Raji (cell line): ENCODE data around the gene HIVEP3.

Source experiments
- POLR2A ChIP-seq: IDR thresholded peaks from 2 replicates; pipeline ENCODE4 v1.6.1; 2011; ENCODE audit warnings: low read depth, low read length, control low read depth; ENCODE audit not compliant: insufficient read depth

The HIVEP3 gene

DNA sequence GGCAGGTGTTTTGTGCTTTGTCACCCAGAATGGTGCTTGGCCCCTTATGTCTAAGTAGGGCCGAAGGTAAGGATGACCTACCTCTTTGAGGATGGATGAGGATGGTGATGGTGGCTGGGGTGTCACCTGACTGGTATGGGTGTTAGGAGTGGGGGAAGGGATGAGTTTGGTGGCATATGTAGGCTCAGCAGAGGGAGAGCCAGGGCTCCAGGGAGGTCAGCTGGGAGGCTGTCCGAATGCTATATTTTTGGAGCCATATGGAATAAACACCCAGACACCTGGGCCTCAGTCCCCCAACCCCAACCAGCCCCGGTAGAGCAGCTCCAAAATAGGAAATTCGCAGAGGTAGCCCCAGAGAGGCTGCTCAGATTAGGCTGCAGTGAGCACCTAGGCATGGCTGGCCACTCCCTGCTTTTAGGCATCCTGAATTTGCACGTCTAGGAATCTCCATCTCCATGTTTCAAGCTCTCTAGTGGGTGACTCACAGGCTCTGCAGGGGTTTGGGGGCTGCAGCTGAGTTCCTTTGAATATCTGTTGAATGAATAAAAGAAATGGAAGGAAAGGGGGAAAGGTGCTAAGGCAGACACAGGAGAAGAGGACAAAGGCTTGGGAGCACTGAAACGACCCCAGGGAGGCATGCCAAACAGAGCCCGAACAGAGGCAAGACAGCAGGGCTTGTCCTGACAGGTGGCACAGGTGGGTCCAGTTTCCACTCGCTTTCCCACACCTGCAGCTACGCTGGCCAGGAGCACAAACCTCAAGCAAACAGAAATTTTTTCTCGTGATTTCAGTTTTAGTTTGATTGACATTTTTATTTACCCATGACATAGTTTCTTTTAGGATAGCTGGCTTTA is 299.0 kb downstream of the HIVEP3 start:
- no peak for TF ChIP-seq POLR2A

DNA sequence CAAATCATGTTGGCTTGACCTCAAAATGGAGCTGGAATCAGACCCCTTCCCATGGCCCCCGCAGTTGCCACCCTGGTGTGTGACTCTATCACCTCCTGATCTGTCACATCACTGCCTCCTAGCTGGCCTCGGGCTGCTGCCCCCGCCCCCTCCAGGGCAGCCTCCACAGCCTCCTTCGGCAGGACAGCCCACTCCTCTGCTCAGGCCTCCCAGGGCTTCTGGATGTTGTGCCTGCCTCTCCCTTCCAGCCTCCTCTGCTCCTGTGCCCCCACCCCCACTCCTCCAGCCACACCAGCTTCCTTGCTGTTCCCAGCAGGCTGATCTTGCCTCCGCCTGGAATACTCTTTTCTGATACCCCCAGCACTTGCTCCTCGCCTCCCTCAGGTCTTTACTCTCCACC is 299.9 kb downstream of the HIVEP3 start:
- no peak for TF ChIP-seq POLR2A

DNA sequence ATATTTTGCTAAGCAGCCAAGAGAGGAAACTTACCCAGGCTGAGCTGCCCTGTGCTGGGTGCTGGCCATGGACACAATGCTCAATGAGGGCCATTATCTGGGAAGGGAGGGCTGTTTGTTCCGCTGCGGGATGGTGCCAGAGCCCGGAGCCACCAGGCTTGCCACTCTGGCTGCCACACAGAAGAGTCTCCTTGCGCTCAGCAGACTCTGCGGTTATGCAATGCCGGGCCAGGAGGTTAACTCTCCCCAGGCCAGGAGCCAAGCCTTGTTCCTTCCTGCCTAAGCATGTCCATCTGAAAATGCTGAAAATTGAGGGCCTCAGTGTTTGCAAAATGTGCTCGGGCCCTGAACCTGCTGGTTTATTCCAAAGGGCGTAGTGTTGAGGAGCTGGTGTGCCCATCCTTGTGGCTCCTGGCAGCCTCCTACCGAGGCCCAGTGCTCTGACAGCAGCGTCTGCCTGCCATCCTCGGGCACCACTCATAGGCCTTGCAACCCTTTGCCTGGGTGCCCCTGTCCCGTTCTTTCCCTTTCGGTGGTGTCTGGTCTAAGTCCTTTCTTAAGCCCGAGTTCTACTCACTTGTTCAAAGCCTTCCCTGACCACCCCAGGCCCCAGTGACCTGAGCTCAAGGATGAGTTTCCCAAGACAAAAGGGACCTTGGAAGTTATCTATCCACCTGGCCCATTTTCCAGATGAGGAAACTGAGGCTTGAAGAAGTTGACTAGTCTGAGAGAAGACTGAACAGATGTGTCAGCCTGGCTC is 300.5 kb downstream of the HIVEP3 start:
- no peak for TF ChIP-seq POLR2A

DNA sequence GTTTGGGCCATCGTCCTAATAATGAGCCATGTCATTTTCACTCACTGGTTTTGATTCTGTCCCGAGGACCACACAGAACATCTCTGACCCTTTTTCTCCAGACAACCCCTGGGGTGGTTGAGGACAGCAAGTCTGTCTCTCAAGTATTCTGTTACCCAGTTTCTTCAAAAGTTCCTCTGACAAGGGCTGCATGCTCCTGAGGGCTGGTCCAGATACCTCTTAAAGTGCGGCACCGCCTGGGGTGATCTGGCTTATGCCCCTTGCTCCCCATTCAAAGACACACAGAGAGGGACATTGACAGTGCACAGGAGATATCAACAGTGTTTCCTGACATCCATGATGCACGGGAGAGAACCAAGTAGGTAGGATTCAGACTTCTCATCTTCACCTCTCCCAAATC is 301.4 kb downstream of the HIVEP3 start:
- TF ChIP-seq POLR2A: no peak

DNA sequence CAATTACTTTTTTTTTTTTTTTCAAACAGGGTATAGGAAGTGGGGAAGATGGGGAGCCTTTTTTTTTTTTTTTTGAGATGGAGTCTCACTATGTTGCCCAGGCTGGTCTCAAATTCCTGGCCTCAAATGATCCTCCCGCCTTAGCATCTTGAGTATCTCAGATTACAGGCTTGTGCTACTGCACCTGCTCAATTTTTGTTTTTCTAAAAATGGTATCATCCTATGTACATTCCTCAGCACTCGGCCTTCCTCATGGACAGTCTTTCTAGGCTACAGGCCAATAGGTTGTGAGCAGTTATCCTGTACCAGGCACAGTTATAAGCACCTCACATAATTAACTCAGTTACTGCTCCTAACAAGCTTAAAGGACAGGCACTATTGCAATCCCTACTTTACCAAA is 302.2 kb downstream of the HIVEP3 start:
- no peak for TF ChIP-seq POLR2A

DNA sequence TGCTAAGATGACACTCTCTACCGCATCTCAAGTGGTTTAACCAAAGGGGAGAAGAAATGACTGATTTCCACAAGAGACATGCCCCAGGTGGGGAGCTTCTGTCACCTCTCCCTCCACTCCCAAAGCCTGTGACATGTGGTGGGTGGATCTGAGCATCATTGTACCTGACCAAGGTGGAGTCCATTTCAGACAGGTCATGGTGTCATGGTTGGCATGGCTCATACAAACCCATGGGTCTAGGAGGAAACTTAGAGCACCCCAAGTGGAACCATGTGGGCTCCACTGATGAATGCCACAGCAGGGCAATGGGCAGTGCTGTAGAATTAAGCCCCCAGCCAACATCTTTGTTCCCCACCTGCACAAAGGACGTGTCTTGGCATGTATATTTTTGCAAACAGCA is 302.7 kb downstream of the HIVEP3 start:
- no peak for TF ChIP-seq POLR2A

DNA sequence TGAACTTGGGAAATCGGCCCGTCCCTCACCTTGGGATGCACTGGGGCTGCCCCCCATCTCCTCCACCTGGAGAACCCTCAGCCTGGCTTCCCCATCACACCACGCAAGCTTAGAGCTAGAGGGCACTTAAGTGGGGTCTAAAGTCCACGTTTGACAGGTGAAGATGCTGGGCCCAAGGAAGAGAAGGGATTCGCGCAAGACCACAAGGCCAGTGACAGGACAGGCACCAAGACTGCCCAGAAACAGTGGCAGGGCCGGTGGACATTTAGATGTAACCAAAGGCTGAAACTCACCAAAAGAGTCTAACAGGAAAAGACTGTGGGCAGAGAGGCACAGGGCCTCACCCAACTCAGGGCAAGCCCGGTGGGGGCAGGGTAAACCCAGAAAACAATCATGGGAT is 303.4 kb downstream of the HIVEP3 start:
- TF ChIP-seq POLR2A: no peak

DNA sequence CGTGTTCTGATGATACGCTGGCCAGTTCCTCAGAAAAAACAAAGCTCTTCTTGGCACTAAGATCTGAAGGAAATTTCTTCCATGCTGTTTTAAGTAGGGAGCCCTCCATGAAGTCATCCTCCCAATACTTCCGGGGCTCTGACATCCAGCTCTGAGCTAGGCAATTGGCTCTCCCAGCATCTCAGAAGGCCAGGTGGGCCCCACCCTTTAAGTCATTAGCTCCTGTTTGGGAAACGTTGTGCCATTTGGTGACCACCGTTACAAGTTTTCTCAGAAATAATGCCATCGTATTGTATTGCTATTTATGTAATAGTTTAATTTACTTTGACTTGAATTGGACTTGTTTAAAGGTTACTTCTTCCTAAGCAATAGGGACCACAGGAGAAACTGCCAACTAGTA is 303.9 kb downstream of the HIVEP3 start:
- TF ChIP-seq POLR2A: no peak

DNA sequence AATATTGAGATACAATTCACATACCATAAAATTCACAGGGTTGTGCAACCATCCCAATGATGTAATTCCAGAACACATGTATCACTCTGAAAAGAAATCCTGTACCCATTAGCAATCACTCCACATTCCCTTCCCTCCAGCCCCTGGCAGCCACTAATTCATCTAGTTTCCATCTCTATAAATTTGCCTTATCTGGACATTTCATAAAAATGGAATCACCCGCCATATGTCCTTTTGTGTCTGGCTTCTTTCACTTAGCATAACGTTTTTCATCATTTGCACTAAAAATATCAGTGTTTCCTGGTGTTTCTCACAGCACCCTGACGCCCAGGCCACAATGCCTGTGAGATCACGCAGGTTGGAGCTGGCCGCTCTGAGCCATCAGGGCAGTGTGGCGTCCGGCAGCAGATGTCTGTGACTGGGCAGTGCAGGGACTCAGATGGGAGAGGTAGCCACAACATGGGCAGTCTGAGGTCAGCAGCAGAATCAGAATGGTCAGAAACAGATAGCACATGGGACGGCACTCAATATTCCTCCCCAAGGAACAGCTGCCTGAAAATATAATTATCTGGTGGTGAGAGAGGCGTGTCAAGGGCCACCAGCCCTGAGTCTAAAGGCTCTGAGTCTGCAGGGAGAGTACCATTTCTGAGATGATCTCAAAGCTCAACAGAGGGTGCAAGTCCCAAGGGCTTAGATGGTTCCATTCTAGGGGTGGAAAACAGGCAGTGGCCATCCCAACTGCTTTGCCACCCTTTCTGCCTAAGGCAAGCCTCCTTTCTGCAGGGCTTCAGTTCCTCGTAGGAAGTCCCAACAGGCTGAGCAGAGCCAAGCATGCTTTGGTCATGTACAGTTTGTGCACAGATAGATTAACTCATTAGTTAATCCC is 304.8 kb downstream of the HIVEP3 start:
- no peak for TF ChIP-seq POLR2A

DNA sequence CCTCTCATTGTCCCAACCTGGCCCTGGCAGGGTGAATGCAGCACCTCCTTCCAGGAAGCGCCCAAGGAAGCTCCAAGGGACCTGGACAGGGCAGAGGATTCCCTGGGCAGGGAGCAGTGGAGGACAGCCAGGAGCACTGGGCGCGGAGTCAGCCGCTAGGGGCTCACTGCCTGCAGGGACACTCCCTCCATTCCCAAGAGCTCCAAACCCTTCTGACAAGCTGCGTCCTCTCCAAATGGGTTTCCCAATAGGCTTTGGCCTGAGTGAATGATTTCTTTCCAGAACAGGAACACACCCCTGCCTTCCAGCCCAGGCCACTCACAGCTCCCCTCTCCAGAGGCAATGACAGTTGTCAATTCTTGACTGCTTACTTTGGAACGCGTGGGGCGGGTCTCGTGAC is 305.8 kb downstream of the HIVEP3 start:
- no peak for TF ChIP-seq POLR2A

DNA sequence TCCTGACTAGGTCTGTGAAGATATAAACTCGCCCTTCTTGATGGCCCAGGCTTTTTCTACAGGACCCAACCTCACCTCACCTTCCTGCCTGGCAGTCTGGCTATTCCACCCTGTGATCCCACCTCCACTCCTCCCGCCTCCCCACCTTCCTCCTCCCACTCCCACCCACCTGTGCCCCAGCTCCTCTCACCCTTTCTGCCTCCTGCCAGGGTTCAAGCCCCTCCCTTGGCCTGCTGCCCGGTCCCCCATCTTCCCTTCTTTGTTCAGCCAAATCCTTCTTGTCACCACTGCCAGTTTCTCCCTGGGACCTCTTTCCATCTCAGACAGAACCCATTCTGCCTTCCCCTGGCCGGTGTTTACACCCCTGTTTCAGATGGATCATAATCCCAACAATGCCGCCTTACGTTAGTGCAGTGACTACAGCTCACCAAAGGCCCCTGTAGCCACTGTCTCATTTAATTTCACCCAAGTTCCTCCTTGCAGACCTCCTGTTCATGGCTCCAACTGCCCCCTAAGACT is 306.7 kb downstream of the HIVEP3 start:
- no peak for TF ChIP-seq POLR2A

DNA sequence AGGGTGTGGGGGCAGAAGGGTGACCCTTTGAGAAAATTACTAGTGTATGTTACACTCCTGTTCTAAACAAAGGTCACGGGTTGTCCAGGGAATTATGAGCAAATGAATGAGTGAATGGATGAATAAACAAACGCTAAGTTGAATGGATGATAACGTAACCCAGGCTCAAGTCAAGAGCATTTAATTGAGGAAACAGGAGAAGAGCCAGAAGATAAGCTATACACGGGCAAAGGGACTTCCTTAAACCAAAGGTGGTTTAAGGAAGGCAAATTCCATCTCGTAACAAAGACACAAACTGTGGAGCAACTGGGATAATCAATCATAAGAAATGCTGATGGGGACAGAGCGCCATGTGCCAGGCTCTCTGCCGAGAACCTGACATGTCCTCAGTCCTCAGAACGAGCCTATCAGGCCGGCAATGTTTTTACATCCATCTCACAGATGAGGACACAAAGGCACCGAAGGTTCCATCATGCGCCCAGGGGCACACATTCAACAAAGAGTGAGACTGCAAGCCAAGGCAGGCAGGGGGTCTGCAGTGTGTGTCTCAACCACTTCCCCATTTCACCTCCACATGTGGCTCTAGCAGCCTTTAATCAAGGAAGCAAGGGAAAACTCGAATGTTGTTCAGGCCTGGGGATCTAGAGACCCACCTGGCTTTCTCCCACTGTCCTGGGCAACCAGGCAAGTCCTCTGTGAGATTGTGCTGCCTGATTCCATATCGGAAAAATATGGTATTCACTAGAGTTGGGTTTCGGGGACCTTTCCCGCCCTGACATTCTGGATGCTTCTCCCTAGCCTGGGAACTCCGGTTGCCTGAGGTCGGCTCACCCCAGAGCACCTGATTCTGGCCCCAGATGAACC is 307.4 kb downstream of the HIVEP3 start:
- TF ChIP-seq POLR2A: no peak

DNA sequence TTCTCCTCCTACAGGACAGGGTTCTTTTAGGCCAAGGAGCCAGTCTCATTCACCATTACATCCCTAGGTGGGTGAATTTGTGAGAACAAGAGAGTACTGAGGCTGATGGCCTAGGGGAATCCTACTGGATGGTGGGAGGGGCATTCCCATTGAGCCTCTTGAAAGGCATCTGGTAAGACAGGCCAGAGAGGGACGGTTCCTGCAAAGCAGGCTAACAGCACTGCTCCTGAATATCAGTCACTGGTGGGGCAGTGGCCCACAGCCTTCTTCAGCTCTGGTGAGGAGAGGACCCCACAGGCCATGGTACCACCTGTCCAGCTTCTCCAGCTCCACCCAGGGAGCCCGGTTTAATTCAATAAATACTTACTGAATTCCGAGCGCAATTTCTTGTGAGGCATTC is 308.4 kb downstream of the HIVEP3 start:
- no peak for TF ChIP-seq POLR2A

DNA sequence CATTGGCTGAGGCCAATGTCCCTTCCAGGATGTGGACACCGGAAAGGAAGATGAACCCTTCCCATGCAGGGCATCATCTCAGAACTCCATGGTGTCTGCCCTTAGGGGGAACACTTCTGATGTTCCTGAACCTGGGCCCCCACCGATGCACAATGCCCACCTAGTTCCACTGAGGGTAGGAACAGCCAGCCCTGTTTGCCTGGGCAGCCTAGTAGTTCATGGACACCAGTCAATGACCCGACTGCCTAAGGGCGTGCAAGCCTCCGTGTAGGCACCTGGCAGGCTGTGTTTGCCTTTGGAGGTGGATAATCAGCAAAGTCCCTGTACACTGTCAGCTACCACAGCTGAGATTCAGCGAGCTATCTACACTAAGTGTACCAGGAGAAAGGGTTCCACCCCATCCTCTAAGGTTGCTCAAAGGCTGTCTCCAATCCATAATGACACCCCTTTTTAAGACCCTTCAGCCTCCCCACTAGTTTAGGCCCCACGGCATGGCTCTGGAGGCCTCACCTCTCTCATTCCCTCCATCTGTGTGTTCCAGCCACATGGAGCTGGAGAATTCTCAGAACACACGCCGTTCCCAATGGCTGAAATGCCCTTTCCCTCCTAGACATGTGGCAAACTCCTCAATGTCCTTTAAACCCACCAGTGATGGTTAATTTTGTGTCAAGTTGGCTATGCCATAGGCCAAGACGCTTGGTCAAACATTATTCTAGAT is 309.4 kb downstream of the HIVEP3 start:
- TF ChIP-seq POLR2A: no peak
